A204.1 (cell line): ENCODE data around the gene AQP12B.

Experiments
- FAIRE-seq: peaks from 2 replicates; lab custom pipeline; 2012; peaks lifted over from hg19 to GRCh38; lab: Jason Lieb, UNC

AQP12B gene

DNA sequence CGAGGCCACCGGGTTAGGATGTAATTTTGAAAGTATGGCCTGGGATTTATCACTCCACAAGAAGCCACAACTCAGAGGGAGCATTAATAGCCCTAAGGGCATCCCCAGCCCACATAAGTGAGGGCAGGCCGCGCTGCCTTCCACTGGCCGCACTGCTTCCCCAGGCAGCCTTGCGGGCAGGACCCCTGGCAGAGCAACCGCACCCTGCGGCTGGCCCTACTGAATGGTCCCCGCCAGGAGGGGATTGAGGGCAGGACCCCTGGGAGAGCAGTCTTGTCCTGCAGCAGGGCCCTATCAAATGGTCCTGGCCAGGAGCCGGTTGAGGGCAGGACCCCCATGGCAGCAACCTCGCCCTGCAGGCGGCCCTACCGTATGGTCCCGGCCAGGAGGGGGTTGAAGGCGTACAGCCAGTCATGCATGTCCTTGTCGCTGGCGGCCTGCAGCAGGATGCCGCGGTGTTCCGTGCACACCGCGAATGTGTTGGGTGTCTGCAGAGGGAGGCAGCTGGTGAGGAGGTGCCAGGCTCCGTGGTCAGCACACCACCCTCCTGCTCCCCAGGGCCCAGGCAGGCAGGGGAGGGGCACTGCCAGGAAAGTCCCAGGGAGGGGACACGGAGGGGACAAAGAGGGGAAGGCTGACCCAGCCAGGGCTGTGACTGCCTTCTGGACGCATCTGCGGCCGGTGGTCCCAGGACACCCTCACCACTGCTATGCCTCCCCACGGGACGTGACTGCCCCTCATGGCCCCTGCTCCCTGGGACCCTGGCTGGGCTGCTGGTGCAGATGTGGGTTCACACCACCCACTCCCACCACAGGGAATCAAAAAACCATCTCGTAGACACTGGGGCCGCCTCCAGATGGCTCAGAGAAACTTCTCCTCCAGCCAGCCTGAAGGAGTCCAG, 35.2 kb upstream of the AQP12B start:
- FAIRE-seq: no peak

DNA sequence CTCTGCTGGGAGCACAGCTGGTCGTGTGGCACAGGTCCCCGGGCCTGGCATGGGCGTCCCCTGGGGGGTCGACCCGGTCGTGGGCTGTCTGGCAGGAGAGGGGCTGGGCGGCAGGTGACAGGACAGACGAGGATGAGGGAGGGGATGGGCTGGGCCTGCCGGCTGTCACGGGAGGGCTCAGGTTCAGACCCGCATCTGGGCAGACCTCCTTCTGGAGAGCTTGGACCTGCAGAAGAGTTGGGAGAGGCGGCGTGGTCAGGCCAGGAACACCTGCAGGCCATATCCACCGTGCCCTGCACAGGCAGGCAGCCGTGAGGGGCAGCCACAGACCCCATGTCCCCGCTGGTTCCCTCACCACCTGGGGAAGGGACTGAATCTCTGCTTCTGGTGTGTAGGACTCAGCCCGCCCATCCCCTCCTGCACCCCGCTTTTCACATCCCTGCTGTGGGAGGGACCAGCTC, 34.5 kb upstream of the AQP12B start:
- FAIRE-seq: no peak

GRCh38 chr2:240716130-240716798, 33.6 kb upstream of the AQP12B start:
- FAIRE-seq: no peak

DNA sequence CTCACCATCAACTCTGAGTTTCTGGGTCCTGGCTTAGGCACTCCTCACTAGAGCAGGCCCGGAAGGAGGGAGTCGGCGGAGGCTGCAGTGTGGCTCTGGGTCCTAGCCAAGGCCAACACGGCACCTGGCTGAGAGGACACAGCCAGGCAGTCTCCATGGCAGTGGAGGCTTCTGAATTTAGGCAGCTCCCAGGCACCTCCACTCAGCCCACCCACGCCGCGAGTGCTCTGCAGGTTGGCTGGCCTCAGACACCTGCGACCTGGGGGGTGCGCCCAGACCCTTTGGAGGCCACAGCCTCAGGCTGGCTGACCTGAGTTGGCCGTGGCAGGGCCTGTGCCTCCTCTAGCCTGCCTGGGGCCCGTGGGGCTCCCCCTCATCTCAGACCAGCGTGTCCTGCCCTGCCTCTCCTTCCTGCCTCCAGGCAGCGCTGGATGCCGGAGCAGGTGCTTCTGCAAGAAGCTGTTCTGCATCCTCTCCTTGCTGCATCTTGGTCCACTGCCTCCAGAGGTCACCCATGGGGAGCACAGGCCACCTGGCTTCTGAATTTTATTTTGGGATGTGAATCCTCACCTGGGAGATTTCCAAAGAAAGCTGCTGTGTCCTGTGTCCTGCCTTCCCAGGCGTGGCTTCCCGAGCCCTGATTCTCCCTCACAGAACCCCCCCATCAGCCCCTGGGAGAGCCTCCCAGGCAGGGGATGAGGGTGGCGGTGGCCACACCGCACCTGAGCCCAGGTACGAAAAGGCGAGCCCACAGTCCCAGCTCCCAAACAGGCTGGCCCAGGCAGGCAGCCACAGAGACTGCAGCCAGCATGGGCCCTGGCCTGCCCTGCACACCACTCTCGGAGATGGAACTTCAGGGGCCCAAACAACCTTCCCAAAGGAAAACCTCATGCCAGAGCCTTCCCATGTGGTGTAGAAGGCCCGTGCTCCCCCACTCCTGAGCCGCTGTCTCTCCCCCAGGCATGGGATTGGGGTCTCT, 32.4 kb upstream of the AQP12B start:
- FAIRE-seq: no peak

- no peak for FAIRE-seq
Observed at GRCh38 chr2:240713928-240714746, 31.5 kb upstream of the AQP12B start.

DNA sequence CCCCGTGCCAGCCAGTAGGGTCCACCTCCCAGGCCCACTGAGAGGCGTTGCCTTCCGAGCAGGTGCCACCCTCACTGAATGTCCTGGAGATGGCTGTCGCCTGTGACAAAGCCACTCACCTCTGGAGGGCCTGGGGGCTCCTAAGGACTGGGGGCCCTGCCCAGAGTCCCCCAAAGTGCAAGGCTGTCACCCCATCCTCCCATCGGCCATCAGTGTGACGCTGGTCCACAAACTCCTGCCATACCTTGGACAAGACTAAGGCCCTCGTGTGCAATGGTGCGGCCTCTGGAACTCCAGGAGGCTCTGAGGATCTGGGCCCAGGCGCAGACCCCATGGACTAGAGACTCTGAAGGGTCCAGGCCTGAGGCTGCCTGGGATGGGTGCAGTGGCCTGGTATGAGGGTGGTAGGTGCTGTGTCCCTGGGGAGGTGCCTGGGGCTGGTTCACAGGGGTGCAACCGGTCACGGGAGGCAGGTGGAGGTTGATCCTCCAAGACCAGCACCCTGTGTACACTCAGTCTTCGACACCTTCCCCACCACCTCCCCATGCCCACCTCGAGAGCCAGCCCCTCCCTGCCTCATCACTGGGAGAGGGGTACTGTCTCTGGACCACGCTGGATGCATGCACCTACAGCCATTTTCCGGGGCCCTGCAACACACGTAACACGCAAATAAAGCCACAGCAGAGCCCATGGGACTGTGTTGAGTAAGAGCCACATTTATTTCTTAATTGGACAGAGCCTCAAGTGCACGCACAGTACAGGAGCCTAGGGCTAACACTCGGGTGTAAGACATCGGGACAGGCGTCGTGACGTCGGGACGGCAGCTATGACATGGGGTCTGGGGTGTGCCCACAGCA, 30.6 kb upstream of the AQP12B start:
- no peak for FAIRE-seq

DNA sequence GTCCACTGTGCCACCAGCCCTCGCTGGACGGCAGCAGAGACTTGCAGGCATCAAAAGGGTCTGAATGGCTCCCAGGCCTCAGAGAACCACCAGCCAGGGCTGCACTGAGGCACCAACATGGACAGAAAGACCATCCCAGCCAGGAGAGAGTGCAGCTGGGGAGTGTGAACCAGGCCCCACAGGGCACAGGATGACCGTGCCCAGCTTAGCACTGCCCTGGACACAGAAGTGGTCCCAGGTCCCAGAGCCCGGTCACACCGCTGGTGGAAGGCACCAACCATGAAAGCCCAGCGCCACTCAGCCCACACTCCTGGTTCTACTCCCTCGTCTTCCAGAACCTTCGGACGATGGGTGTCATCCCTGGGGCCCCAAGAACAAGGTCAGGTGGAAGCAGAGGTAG, 29.4 kb upstream of the AQP12B start:
- FAIRE-seq: no peak

DNA sequence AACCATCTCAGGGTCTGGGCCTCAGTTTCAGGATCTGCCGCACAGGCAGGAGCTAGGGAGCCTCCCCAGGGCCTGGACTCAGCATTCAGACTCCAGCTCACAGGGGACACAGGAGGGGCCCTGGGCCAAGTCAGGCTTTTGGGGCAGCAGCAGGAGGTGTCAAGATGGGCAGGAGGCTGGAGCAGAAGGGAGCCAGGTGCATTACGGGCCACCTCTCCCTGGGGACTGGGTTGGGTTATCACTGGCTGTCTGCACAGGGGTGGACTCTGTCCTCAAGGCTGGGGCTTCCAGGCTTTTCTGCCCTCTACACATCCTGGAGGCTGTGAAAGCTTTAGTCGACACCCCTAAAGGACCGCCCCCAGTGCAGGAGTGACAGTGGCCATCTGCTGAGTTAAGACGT, 29.0 kb upstream of the AQP12B start:
- FAIRE-seq: no peak

DNA sequence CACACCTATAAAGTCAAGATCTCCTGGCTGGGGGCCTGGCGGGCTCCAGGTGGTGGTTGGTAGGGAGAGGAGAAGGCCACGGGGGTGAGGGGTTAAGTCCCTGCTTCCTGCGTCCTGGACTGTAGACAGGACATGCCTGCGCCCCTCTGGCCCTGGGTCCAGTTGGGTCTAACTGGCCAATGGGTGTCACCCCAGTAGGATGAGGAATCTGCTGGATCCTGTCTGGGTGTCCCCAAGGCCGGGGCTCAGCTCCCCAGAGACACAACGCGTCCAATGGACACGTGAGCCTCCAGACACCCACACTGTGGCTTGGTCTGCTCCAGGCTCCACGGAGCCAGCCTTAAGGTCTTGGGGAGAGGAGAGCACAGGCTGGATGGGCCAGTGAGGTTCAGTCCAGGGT, 28.6 kb upstream of the AQP12B start:
- FAIRE-seq: no peak

- no peak for FAIRE-seq
Observed at GRCh38 chr2:240708457-240708856, 25.8 kb upstream of the AQP12B start.

DNA sequence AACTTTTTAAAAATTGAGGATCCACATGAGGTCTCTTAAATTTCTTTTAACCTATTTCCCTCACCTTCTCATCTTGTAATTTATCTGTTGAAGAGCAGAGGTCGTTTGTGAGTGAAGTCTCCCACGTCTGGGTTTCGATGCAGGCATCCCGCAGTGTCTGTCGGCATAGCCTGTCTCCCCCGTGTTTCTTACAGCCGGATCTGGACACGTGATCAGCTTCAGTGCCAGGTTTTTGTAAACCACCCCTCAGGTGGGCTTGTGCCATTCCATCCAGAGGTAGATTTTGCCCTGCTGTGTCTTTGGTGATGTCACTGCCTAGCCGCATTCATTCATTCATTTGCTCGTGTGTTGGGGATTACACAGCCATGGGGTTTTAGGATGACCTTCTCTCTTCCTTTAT, 25.1 kb upstream of the AQP12B start:
- FAIRE-seq: no peak

- FAIRE-seq: no peak
Observed at GRCh38 chr2:240707043-240707756, 24.5 kb upstream of the AQP12B start.

DNA sequence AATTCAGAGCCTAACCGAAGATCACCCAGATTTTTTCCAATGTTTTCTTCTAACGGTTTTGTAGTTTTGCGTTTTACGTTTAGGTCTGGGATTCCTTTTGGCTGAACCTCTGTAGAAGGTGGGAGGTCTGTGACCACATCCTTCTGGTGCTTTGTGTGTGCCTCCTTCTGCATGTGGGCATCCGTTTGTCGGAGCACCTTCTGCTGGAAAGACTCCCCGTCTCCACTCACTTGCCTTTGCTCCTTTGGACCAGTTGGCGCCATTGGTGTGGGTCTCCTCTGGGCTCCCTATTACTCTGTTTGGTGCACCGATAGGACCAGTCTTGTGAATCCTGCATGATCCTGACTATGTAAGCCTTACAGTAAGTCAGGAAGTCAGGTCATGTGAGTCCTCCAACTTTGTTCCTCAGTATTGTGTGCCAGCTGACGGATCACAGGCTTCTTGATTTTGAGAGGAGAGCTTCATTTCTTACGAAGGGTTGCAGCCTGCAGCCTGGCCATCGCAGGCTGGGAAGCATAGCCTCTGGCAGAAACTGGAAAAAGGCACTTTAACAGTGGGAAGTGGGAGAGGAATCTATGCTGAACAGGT, 22.6 kb upstream of the AQP12B start:
- no peak for FAIRE-seq

- no peak for FAIRE-seq
Observed at GRCh38 chr2:240704651-240705050, 22.0 kb upstream of the AQP12B start.

GRCh38 chr2:240703417-240704341, 21.0 kb upstream of the AQP12B start:
- FAIRE-seq: no peak

DNA sequence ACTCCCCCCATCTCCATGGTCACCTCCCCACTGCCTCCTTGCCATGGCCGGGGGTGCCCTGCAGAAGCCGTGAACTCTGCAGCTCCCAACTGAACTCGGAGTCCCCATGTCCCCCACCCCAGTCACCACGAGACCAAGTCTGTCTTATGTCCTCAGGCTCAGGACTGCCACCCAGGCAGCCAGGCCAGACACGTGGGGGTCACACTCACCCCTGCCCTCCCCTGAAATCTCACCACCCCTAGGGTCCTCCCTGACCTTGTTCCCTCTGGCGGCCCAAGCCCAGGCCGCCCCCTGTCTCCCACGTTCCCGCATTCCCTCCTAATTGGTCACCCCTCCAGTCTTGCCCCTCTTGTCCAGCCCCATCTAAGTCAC, 19.9 kb upstream of the AQP12B start:
- no peak for FAIRE-seq

- no peak for FAIRE-seq
Observed at GRCh38 chr2:240701736-240702639, 19.3 kb upstream of the AQP12B start.
